HL-60 (cell line): ENCODE measurements around the gene RIPPLY1.

Experiments used
- TF ChIP-seq, protein P1 (sequence below): IDR thresholded peaks from one replicate; pipeline ENCODE4 v1.5.1; 2011; ENCODE audit warnings: low read length, control low read depth, inconsistent platforms; ENCODE audit not compliant: insufficient read depth
- TF ChIP-seq, protein P2 (sequence below): IDR thresholded peaks from 2 replicates; pipeline ENCODE4 v1.6.1; 2012; ENCODE audit warnings: low read depth; ENCODE audit not compliant: insufficient replicate concordance

DNA sequence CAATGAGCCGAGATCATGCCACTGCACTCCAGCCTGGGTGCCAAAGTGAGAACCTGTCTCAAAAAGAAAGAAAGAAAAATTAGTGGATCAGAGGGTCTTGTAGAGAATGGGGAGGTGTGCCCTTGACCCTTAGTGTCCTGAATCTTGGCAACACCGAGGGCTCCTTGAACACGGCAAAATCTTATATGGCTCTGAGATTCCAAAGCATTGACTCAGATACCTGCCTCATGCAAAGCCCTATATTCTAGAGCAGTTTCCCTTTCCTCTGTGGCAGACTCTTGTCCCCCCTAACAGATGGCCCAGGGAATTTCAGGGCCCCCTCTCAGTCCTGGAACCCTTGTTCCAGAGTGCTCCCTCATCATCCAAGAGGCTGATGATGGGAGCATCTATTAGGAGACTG is 23.9 kb upstream of the RIPPLY1 start:
- TF ChIP-seq, protein P1, sequence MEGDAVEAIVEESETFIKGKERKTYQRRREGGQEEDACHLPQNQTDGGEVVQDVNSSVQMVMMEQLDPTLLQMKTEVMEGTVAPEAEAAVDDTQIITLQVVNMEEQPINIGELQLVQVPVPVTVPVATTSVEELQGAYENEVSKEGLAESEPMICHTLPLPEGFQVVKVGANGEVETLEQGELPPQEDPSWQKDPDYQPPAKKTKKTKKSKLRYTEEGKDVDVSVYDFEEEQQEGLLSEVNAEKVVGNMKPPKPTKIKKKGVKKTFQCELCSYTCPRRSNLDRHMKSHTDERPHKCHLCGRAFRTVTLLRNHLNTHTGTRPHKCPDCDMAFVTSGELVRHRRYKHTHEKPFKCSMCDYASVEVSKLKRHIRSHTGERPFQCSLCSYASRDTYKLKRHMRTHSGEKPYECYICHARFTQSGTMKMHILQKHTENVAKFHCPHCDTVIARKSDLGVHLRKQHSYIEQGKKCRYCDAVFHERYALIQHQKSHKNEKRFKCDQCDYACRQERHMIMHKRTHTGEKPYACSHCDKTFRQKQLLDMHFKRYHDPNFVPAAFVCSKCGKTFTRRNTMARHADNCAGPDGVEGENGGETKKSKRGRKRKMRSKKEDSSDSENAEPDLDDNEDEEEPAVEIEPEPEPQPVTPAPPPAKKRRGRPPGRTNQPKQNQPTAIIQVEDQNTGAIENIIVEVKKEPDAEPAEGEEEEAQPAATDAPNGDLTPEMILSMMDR = no peak
- TF ChIP-seq, protein P2, sequence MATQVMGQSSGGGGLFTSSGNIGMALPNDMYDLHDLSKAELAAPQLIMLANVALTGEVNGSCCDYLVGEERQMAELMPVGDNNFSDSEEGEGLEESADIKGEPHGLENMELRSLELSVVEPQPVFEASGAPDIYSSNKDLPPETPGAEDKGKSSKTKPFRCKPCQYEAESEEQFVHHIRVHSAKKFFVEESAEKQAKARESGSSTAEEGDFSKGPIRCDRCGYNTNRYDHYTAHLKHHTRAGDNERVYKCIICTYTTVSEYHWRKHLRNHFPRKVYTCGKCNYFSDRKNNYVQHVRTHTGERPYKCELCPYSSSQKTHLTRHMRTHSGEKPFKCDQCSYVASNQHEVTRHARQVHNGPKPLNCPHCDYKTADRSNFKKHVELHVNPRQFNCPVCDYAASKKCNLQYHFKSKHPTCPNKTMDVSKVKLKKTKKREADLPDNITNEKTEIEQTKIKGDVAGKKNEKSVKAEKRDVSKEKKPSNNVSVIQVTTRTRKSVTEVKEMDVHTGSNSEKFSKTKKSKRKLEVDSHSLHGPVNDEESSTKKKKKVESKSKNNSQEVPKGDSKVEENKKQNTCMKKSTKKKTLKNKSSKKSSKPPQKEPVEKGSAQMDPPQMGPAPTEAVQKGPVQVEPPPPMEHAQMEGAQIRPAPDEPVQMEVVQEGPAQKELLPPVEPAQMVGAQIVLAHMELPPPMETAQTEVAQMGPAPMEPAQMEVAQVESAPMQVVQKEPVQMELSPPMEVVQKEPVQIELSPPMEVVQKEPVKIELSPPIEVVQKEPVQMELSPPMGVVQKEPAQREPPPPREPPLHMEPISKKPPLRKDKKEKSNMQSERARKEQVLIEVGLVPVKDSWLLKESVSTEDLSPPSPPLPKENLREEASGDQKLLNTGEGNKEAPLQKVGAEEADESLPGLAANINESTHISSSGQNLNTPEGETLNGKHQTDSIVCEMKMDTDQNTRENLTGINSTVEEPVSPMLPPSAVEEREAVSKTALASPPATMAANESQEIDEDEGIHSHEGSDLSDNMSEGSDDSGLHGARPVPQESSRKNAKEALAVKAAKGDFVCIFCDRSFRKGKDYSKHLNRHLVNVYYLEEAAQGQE = no peak
